HPDE6-E6E7 (cell line): ENCODE results near the gene POU2F1.

Source experiments
- DNase-seq: peaks from one replicate; pipeline ENCODE4 v3.0.0; 2011; ENCODE audit warnings: missing footprints; ENCODE audit errors: extremely low spot score

Gene POU2F1

DNA sequence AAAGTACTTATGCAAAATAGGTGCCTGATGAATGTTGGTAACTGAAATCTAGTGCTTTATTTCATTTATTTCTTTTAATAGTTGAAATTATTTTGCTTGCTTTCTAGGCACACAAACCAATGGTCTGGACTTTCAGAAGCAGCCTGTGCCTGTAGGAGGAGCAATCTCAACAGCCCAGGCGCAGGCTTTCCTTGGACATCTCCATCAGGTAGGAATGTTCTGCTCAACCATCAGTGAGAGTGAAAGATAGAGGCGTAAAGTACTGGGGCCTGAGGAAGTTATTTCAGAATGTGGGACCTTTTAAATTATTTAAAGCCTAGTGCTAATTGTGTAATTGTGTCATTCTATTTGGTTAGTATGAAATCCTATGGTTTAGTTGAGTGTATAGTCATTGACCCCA lies 144.7 kb downstream of the POU2F1 start:
- DNase-seq: no peak

DNA sequence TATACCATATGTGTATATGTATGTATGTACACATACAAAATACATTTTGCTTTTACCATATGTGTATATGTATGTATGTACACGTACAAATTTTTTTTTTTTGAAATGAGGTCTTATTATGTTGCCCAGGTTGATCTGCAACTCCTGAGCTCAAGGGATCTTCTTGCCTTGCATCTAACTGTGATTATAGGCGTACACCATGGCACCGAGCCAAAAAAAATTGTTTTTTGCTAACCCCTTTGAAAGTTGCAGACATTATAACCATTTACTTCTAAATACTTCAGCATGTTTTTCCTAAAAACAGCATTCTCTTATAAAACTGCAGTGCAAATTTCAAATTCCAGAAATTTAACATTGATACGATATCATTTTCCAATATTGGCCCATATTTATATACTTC lies 147.0 kb downstream of the POU2F1 start:
- DNase-seq: no peak

DNA sequence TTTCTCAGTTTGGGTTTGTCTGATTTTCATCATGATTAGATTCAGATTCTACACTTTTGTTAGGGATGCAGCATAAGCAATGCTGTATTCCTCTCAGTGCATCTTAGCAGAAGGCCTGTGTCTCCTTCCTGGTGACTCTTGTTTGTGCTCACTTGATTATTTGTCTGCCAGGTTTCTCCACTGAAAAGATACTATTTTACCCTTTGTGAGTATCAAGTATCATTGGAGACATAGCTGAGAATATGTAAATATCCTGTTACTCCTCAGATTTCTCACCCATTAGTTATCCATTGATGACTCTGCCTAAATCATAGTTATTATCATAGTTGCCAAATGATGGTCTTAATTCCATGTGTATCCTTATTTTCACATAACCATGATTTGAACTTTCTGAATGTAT lies 148.5 kb downstream of the POU2F1 start:
- no peak for DNase-seq

DNA sequence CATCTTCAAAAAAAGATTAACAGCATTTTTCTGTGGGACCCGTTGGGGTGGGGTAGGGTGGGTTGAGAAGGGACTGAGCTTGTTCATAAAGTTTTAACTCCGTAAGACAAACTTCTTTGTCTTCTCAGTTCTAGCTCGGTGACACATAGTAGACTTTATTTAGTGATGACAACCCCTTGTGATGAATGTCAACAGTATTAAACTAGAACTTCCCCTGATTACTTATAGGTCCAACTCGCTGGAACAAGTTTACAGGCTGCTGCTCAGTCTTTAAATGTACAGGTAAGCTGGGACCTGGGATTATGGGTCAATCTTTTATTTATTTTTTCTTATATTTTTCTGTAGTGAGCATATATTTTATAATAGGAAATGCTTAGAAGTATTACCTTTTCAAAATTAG lies 149.2 kb downstream of the POU2F1 start:
- DNase-seq: no peak

DNA sequence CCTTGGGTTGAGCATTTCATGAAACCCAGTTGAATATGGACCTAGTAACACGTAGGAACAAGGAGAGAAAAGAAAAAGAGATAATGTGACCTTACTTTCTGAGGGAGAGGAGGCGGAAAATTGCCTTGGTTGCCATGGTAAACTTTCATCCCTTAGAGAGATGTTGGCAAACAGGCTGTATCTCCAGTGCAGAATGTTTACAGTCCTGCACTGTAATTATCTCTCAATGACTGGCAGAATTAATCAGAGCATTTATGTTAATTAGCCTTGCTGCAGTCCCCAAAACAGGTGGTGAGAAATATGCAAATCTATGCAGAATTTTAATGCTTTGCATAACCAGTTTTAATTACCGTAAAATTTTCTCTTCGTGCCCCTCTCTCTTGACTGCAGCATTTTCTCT lies 150.3 kb downstream of the POU2F1 start:
- no peak for DNase-seq

DNA sequence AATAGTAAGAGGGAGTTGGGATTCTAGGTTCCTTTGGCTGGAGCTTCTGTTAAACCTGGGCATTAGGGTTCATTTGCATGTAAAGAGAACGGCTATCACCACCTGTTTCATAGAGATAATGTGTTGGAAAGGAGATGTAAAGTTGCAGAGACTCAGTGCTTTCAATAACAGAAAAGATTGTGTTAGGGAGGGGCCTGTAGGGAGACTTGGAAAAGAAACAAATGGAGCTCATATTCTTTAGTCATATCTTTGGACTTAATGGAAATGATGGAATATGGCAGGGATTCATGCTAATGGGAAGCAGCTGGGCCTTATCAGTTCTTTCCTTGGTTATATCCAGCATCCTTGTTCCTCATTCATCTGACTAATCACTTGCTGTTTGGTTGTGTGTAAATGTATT lies 152.7 kb downstream of the POU2F1 start:
- no peak for DNase-seq

DNA sequence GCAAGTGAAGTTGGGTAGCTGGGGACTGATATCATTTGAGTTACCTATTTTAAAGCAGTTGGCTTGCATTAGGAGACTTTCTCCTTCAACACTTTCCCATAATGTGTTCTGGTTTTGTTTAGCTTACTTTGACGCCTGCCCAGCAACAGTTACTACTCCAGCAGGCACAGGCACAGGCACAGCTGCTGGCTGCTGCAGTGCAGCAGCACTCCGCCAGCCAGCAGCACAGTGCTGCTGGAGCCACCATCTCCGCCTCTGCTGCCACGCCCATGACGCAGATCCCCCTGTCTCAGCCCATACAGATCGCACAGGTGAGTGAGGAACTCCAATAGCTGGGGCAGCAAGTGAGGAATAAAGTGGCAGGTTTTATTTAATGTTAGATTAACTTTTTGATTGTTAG lies 153.3 kb downstream of the POU2F1 start:
- no peak for DNase-seq

DNA sequence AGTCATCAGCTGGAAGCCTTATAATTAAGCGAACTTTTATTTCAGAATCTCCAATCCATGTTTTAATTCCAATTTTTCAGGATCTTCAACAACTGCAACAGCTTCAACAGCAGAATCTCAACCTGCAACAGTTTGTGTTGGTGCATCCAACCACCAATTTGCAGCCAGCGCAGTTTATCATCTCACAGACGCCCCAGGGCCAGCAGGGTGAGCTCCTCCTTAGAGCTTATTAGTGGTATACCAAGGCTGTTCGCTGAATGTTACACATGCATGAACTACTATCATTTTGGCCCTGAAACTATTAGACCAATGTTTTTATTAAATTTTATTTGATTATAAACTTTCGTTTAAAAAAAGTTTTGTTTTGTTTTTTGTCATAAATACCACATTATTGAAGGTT lies 155.3 kb downstream of the POU2F1 start:
- DNase-seq: no peak

DNA sequence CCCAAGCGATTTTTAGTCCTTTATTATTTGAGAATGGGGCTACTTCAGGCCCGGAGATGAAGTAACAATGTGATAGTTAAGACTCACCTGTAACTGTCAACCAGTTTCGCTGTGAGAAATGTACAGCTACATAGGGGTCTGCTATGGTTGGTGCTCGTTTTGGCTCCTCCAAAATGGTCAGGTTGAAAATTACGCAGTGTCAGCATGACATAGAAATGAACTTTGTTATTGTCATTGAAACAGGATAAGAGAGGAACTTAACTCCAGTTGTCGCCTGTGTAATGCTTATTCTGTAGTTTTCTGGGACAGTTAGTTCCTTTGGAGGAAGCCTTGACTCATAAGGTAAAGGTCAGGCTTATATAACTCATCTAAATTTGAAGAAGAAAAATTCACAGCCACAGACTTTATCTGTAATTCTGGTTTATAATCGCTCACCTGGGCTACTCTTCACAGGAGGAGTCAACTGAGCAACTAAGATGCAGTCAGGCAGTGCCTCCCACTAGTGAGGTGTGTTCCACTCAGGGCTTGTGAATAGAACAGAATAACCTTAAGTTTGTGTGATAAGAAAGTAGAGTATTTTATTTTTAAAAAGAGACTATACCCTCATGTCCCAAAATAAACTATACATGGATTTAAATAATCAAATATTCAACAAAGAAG lies 166.7 kb downstream of the POU2F1 start:
- DNase-seq: no peak

DNA sequence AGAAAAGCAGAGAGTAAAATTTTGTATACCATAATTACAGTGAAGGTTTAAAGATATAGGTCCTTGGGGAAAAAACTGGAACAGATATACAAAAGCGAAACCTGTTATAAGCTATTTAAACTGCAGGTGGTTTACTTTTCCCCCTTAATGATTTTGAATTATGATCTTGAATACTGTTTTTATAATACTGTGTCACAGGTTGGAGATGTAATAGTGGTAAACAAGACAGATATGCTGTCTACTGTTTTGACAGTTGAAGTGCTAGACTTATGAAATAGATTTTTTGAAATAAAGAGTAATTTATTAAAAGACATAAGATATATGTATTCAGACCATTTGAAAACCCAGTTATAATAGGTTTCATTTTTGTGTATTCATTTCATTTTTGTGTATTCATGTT lies 168.3 kb downstream of the POU2F1 start:
- no peak for DNase-seq

DNA sequence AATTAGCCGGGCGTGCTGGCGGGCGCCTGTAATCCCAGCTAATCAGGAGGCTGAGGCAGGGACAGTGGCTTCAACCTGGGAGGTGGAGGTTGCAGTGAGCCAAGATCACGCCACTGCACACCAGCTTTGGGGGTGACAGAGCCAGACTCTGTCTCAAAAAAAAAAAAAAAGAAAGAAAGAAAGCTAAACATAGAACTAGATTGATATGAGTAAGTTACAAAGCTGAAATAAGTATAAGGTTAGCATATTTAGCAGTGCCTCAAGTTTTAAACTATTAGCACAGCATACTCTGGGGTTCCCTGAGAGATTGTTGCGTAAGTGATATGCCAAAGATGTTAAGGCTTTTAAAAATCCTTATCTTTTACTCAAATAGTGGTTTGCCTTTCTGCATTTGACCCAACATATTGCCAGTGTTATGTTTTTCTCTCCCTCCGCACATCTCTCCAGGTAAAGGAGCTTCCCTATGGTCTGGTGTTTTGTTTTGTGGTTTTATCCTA lies 171.6 kb downstream of the POU2F1 start:
- no peak for DNase-seq

DNA sequence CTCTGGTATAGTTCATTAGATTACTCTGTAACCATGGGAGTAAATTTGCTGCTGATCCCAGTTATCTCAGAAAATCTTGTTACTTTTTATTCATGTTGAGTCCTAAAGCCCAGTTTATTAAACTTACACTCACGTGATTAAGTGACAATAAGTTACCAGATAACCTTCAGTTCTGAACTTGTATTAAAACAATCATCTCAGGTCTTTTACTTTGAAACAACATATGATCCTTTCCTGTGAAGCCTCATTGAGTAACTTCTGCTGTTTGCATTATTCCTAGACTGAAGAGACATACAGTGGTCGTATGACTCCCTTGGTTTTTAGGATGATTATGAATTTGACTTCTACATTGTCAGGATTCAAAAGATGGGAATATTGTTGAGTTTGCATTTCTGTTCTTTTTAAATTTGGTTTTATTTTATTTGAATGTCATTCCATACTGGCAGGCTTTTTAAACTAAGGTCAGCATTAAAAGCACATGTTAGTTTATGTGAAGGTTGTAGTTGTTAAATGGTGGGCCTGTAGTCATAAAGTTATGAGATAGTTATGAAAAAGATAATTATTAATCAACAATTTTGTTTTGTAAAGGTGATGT lies 179.8 kb downstream of the POU2F1 start:
- no peak for DNase-seq

DNA sequence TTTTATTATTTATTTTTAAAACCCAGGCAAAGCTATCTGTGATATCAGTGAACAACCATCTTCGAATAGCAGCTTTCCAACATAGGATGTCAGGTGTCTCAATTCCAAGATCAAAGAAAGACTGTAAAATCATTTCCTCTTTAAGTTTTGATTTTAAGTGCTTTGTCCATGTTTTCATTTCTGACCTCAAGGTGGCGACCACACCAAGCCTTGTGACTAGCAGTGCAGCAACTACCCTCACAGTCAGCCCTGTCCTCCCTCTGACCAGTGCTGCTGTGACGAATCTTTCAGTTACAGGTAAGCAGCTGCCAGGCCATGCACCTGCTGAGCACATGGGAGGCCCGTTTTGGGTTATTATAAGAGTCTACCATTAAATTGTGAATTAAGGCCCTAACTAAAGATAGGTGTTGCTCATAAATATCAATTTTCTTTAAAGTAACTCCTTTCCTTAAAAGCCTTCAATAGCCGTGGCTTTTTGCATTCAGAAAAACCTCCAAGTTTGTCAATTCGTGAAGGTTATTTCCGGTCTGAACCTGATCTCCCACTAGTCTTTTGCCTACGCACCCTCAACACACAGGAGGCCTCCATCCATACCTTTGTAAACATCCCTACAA lies 180.7 kb downstream of the POU2F1 start:
- peak; percentile 37 for DNase-seq

DNA sequence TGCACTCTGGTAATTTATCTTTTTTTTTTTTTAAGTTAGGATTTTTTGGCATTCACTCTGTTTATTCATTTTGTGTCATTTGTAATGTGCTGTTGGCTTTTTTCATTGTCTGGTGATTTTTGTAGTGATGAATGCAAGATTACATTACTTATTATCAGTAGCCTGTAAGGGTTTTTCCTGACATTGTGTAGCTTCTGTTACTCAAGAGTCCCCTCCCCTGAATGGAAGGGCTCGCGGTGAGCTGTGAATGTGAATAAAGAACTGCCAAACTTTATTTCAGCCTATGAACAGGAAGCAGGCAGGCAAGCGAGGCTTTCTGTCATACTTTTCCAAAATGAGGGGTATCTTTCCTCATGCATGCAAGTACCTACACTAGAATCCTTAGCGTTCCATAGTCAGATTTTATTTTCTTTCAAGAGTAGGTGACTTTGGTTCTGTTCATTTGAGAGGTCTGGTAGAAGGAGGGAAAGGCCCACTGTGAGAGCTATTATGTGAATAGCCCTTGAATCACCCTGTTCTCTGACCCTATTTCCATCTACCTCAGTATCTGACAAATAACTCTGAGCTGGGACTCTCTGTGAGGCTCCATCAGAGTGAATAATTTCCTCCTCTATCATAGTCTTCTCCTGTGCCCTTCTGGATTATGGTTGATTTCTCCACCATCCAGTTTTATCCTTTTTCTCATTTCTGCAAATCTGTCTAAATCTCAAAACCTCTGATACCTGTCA lies 183.6 kb downstream of the POU2F1 start:
- DNase-seq: no peak

DNA sequence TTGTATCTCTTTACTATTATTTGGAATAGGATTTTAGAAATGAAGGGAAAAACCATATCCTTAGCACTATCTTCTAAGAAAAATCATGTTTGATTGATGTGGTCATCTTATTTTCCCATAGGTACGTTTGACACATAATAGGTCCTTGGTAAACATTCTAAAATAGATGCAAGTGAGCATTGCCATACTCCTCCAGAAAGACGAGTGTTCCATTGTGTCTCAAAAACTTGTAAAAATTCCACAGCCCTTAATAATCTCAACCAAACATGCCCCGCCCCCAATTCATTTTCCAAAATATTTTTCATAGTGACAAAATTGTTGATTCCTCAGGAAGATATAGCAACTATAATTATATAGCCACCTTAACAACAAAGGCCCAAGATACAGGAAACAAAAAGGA lies 184.2 kb downstream of the POU2F1 start:
- no peak for DNase-seq

DNA sequence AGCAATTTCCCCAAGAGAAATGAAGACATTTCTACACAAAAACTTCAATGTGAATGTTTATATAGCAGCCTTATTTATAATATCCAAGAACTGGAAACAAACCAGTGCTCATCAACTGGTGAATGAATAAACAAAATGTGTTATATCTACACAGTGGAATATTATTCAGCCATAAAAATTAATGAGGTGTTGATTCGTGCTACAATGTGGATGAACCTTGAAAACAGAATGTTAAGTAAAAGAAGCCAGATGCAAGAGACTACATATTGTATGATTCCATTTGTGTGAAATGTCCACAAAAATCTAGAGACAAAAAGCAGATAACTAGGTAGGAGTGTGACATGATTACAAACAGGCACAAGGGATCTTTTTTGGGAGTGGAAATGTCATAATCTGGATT lies 187.7 kb downstream of the POU2F1 start:
- no peak for DNase-seq

DNA sequence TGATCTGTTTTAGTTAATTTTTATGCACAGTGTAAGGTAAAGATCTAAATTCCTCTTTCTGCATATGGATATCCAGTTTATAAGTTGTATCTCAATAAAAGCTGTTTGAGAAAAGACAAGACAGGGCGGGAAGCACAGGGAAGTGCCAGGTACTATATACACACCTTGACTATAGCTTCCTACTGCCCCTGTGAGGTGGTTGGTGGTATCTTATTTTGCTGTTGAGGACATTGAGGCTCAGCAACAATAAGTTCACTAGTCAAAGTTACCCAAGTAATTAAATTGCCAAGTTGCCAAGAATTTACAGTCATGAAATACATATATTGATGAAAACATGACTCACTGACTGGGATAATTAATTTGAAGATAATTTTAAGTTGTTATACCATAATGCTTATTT lies 188.5 kb downstream of the POU2F1 start:
- DNase-seq: no peak

DNA sequence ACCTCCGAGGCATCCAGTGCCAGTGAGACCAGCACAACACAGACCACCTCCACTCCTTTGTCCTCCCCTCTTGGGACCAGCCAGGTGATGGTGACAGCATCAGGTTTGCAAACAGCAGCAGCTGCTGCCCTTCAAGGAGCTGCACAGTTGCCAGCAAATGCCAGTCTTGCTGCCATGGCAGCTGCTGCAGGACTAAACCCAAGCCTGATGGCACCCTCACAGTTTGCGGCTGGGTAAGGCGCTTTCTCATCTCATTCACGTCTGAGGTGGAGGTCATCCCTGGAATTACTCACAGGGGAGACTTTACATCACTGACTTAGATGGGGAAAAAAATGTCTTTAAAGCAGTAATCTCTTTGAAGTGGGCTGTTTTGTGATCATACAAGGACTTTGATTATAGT lies 191.4 kb downstream of the POU2F1 start:
- DNase-seq: no peak

DNA sequence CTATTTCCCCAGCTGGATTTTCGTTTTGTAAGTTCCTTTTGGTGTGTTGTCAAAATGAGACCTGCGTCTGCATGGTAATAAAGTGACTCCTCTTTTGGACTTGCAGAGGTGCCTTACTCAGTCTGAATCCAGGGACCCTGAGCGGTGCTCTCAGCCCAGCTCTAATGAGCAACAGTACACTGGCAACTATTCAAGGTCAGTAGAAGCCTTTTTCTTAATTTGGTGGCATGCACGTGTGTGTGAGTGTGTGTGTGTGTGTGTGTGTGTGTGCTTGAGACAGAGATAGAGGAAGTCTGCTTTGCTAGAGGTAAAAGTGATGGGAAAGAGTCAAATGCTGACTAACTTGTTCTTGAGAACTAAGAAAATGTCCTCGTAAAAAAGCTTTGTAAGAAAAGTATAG lies 192.2 kb downstream of the POU2F1 start:
- no peak for DNase-seq

DNA sequence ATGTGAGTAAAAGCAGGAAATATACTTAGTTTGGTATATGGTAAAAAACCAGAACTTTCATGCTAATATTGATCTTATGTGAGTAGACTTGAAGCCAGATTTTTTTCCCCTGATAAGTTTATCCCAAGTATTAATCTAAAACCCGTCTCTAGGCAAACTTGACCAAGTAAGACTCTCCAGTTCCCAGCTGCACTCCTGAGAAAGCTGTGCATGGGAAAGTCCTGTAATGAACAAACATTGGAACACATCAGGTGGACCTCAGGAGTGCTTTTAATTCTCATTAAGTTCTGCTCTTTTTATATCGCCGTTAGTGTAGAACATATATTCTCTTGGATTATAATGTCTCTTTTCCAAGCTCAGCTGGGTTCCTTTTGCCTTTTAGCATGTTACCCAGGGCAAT lies 192.6 kb downstream of the POU2F1 start:
- no peak for DNase-seq

DNA sequence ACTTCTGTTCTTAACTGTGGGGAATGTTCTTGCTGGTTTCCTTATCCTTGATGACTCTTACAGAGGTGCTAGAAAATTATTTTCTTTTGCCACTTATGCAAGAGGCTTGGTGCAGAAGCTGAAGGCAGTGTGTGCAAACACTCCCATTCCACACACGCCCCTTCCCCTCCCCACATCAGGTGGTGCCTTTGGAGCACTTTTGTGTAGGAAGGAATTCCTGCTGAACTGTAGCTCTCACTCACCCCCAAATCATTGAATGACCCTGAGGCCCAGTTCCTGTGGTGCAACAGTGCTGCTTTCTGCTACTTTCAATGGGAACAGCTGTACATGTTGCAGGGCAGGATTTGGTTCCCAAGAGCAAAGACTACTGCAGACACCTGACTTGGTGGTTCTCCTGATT lies 195.8 kb downstream of the POU2F1 start:
- DNase-seq: no peak

DNA sequence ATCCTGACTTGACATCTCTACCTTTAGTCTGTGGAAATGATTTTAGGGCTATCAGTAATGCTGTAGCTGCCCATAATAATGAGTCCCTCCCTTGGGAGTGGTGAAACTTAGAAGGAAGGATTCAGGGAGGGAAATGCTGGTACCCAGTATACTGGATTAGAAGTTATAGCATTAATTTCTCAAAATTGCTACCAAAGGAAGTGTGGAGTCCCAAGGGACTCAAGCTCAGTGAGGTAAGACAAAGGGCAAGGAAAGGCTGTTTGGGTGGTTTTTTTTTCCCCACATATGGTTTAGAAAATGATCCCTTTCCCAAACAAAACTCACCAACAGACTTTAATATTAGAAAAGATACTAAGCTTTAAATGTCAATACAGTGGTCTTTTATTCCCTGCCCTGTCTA lies 197.7 kb downstream of the POU2F1 start:
- DNase-seq: no peak

DNA sequence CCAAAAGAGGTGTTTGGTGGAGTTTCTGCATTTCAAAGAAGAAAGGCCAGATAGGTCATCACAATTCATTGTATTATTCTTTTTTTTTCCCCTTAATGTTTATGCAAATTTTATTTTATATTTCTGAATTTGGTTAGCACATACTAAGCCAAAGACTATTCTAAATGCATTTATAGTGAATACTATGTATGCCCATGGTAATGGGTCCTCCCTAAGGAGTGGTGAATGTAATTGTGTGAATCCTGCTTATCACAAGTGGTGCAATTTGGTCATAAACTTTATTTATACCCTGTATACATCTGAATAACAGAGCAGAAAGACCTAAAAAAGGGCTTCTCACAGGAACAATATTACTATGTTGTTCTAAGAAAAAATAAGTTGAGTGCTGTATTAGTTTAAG lies 198.6 kb downstream of the POU2F1 start:
- no peak for DNase-seq
